ENCODE measurements around the gene GUK1. TPM values are rescaled to one million over a fixed set of nuclear protein-coding genes. Genes with fewer than 3 reads are reported as not detected.
A peak's percentile ranks its signal among the peaks of the same experiment; 100 is the strongest.

GUK1 gene
- polyA plus RNA-seq, 1 donor from 2014 or later = 502 TPM

- H3K9me3 ChIP-seq (ENCODE audit: low read length) = no peaks in the 10 kb centered on the region
- H3K9ac ChIP-seq (ENCODE audit: low read length) = no peak overlapping the region
- peak overlapping the region; percentile 85 for H3K4me3 ChIP-seq (ENCODE audit: low read length)
- no peak overlapping the region for H3K27ac ChIP-seq (ENCODE audit: low read length)
- no peaks in the 10 kb centered on the region for H3K9me2 ChIP-seq (ENCODE audit: insufficient read depth, low read length)
- H3K4me2 ChIP-seq (ENCODE audit: low read length) = no peak overlapping the region
- H3F3A ChIP-seq (ENCODE audit: insufficient read depth, low read length, poor library complexity, severe bottlenecking) = no peaks in the 10 kb centered on the region
- H3K79me2 ChIP-seq (replicated peaks; ENCODE audit: insufficient read depth, low read length) = peaks cover 19% of the 10 kb centered on the region
- no peaks in the 10 kb centered on the region for H3K27me3 ChIP-seq (ENCODE audit: insufficient read depth, low read depth, low read length)
- TF ChIP-seq TAF1 (IDR thresholded peaks at IDR 0.05; ENCODE audit: low read depth) = no peak
- no peak for TF ChIP-seq EP300 (conservative IDR thresholded peaks at IDR 0.05; ENCODE audit: poor library complexity, severe bottlenecking)
- TF ChIP-seq CTCF (IDR thresholded peaks at IDR 0.05; ENCODE audit: poor library complexity, severe bottlenecking) = no peak
- no peak overlapping the region for H2AFZ ChIP-seq (ENCODE audit: low read depth, low read length)
- peaks cover 9% of the 10 kb centered on the region for H3K36me3 ChIP-seq (ENCODE audit: insufficient read depth, low read length)
- no peaks in the 10 kb centered on the region for H4K20me1 ChIP-seq (ENCODE audit: insufficient read depth)
These were observed 39.1 kb upstream of the GUK1 start for GRCh38 chr1:228100822-228101613.

- no peaks in the 10 kb centered on the region for H3K9me3 ChIP-seq (ENCODE audit: low read length)
- H3K9ac ChIP-seq (ENCODE audit: low read length) = peak overlapping the region; percentile 92
- H3K79me2 ChIP-seq (replicated peaks; ENCODE audit: insufficient read depth, low read length) = peaks cover 13% of the 10 kb centered on the region
- H3K4me3 ChIP-seq (ENCODE audit: low read length) = peak overlapping the region; percentile 85
- peak overlapping the region; percentile 62 for H3K4me2 ChIP-seq (ENCODE audit: low read length)
- TF ChIP-seq CTCF (IDR thresholded peaks at IDR 0.05; ENCODE audit: poor library complexity, severe bottlenecking) = no peak
- TF ChIP-seq POLR2AphosphoS5 (IDR thresholded peaks at IDR 0.05) = no peak
- no peak for TF ChIP-seq REST (IDR thresholded peaks at IDR 0.05; ENCODE audit: borderline replicate concordance)
- TF ChIP-seq MXI1 (conservative IDR thresholded peaks at IDR 0.05; ENCODE audit: poor library complexity, severe bottlenecking) = no peak
- no peak for TF ChIP-seq EP300 (conservative IDR thresholded peaks at IDR 0.05; ENCODE audit: poor library complexity, severe bottlenecking)
- TF ChIP-seq TAF1 (IDR thresholded peaks at IDR 0.05; ENCODE audit: low read depth) = no peak
- TF ChIP-seq RAD21 (conservative IDR thresholded peaks at IDR 0.05) = no peak
- TF ChIP-seq EZH2 (IDR thresholded peaks at IDR 0.05; ENCODE audit: borderline replicate concordance, insufficient read depth, low read length, poor library complexity, severe bottlenecking) = no peak
- no peak for TF ChIP-seq SMC3 (conservative IDR thresholded peaks at IDR 0.05; ENCODE audit: poor library complexity)
- H3K36me3 ChIP-seq (ENCODE audit: insufficient read depth, low read length) = peaks cover 3% of the 10 kb centered on the region
- no peaks in the 10 kb centered on the region for H4K20me1 ChIP-seq (ENCODE audit: insufficient read depth)
- H3K27ac ChIP-seq (ENCODE audit: low read length) = no peak overlapping the region
- no peaks in the 10 kb centered on the region for H3K27me3 ChIP-seq (ENCODE audit: insufficient read depth, low read depth, low read length)
- H2AFZ ChIP-seq (ENCODE audit: low read depth, low read length) = no peak overlapping the region
- no peaks in the 10 kb centered on the region for H3F3A ChIP-seq (ENCODE audit: insufficient read depth, low read length, poor library complexity, severe bottlenecking)
- no peaks in the 10 kb centered on the region for H3K9me2 ChIP-seq (ENCODE audit: insufficient read depth, low read length)
These were observed 38.5 kb upstream of the GUK1 start for GRCh38 chr1:228101614-228101993.
